PC-9 (cell line): ENCODE results near the gene DAB1. TPM values are rescaled to one million over a fixed set of nuclear protein-coding genes. Genes with fewer than 3 reads are reported as not detected.

Source experiments
- BruUV-seq: library from RNA; stranded (reverse); fragments of 400-500 nt; replicated peaks from 2 replicates; lab custom pipeline; 2021; lab: Mats Ljungman, UMichigan
- CTCF ChIA-PET: fragments of 300-600 bp; sonication (Branson Sonifier 250); formaldehyde crosslinking; loops from one replicate; lab custom pipeline; 2022; ENCODE audit warnings: antibody characterized with exemption; lab: Charles Lee
- POLR2A ChIA-PET: fragments of 300-600 bp; sonication (Branson Sonifier 250); formaldehyde crosslinking; loops from one replicate; lab custom pipeline; 2022; ENCODE audit warnings: antibody characterized with exemption; ENCODE audit not compliant: unreplicated experiment; lab: Charles Lee
- DNase-seq, 2 experiments: peaks; one replicate each; pipeline versions ENCODE4 v3.0.0 to v3.0.0-alpha.2; 2015 to 2022; ENCODE audit warnings: mixed read lengths in 1 of 2
- H2AFZ ChIP-seq: fragments of 200-600 bp; sonication (generic); 2 replicates; pipeline ENCODE4 v1.8.1; 2017; ENCODE audit warnings: antibody characterized with exemption
- H3F3A ChIP-seq: fragments of 200-600 bp; sonication (generic); 2 replicates; pipeline ENCODE4 v1.8.1; 2017; ENCODE audit warnings: antibody characterized with exemption, mild to moderate bottlenecking, low read depth; ENCODE audit not compliant: insufficient read depth
- H3K27ac ChIP-seq: fragments of 200-600 bp; sonication (generic); 2 replicates; pipeline ENCODE4 v1.6.1; 2016; ENCODE audit warnings: mixed run types
- H3K27me3 ChIP-seq: fragments of 200-600 bp; sonication (generic); 2 replicates; pipeline ENCODE4 v1.6.1; 2016; ENCODE audit warnings: low read depth, mixed run types; ENCODE audit not compliant: insufficient read depth
- H3K36me3 ChIP-seq: fragments of 200-600 bp; sonication (generic); 2 replicates; pipeline ENCODE4 v1.6.1; 2016; ENCODE audit warnings: low read depth, mixed run types
- H3K4me1 ChIP-seq: fragments of 200-600 bp; sonication (generic); replicated peaks from 2 replicates; pipeline ENCODE4 v1.6.1; 2016; ENCODE audit warnings: mixed run types; ENCODE audit not compliant: insufficient read depth
- H3K4me2 ChIP-seq: fragments of 200-600 bp; sonication (generic); 2 replicates; pipeline ENCODE4 v1.6.1; 2017; ENCODE audit warnings: mixed run types
- H3K4me3 ChIP-seq: fragments of 200-600 bp; sonication (generic); 2 replicates; pipeline ENCODE4 v1.6.1; 2016; ENCODE audit warnings: mixed run types
- H3K79me2 ChIP-seq: fragments of 200-600 bp; sonication (generic); 2 replicates; pipeline ENCODE4 v1.6.1; 2017; ENCODE audit warnings: low read depth, mixed run types
- H3K9me2 ChIP-seq: fragments of 200-600 bp; sonication (generic); 2 replicates; pipeline ENCODE4 v1.8.1; 2017; ENCODE audit warnings: mild to moderate bottlenecking; ENCODE audit not compliant: insufficient read depth
- H3K9me3 ChIP-seq: fragments of 200-600 bp; sonication (generic); 2 replicates; pipeline ENCODE4 v1.8.1; 2016; ENCODE audit warnings: low read depth; ENCODE audit not compliant: insufficient read depth
- H4K20me1 ChIP-seq: fragments of 200-600 bp; sonication (generic); 2 replicates; pipeline ENCODE4 v1.8.1; 2017; ENCODE audit not compliant: insufficient read depth
- EZH2 ChIP-seq: fragments of 200-600 bp; sonication (generic); IDR thresholded peaks from 2 replicates; pipeline ENCODE4 v1.8.0; 2017; ENCODE audit warnings: antibody characterized with exemption, low read depth
- intact Hi-C: fragments of 100-400 bp; cut with micrococcal nuclease; formaldehyde crosslinking; loops from one replicate; pipeline ENCODE4 v1.10.0; 2022; ENCODE audit not compliant: unreplicated experiment
- total RNA-seq: library from RNA; stranded (reverse); gene quantifications from 2 replicates; pipeline ENCODE4 v1.2.3, GENCODE V29; 2021
- TF ChIP-seq, protein P1 (sequence below): fragments of 200-600 bp; sonication (generic); conservative IDR thresholded peaks from 2 replicates; pipeline ENCODE4 v1.6.1; 2017; ENCODE audit warnings: mixed run types, antibody characterized with exemption, mild to moderate bottlenecking, moderate library complexity

Gene DAB1
- total RNA-seq, 1 experiment from 2014 or later, result not detected

DNA sequence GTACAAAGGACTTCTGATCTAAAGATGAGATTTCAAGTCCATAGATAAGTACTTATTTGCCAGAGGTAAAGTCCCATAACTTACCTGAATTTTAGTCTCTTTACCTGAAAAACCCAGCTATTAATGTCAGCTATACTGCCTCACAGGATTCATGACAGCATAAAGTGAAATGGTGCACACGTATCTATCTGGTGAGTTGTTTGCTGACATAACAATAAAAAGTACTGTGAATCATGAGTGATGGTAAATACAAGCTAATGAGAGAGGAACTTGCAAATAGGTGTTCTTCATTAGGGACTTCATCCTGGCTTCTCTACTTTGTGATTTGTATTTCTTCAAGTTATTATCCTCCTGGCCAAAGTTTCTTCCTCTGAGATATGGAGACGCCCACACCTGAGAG, 233.0 kb downstream of the DAB1 start:
- POLR2A ChIA-PET, result no interaction called here
- CTCF ChIA-PET, result no interaction called here
- Histone ChIP-seq H3K9me2 (no peaks in the 10 kb centered on the region), H3K9me3 (no peaks in the 10 kb centered on the region), H3K27me3 (peaks cover 10% of the 10 kb centered on the region; the same call in 1 of the 2 replicates), H3K4me1 (no peaks in the 10 kb centered on the region), H3K27ac (no peak overlapping the region), H2AFZ (no peak overlapping the region), H4K20me1 (no peaks in the 10 kb centered on the region; the same call in 1 of the 2 replicates), H3K4me2 (no peak overlapping the region), H3K4me3 (no peak overlapping the region), H3F3A (no peaks in the 10 kb centered on the region), H3K79me2 (no peaks in the 10 kb centered on the region), H3K36me3 (no peaks in the 10 kb centered on the region)
- DNase-seq, result no peak
- BruUV-seq, result no TSS peak
- intact Hi-C loops, result no loop called here
- no peak for TF ChIP-seq EZH2
- TF ChIP-seq, protein P1, sequence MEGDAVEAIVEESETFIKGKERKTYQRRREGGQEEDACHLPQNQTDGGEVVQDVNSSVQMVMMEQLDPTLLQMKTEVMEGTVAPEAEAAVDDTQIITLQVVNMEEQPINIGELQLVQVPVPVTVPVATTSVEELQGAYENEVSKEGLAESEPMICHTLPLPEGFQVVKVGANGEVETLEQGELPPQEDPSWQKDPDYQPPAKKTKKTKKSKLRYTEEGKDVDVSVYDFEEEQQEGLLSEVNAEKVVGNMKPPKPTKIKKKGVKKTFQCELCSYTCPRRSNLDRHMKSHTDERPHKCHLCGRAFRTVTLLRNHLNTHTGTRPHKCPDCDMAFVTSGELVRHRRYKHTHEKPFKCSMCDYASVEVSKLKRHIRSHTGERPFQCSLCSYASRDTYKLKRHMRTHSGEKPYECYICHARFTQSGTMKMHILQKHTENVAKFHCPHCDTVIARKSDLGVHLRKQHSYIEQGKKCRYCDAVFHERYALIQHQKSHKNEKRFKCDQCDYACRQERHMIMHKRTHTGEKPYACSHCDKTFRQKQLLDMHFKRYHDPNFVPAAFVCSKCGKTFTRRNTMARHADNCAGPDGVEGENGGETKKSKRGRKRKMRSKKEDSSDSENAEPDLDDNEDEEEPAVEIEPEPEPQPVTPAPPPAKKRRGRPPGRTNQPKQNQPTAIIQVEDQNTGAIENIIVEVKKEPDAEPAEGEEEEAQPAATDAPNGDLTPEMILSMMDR, result no peak

DNA sequence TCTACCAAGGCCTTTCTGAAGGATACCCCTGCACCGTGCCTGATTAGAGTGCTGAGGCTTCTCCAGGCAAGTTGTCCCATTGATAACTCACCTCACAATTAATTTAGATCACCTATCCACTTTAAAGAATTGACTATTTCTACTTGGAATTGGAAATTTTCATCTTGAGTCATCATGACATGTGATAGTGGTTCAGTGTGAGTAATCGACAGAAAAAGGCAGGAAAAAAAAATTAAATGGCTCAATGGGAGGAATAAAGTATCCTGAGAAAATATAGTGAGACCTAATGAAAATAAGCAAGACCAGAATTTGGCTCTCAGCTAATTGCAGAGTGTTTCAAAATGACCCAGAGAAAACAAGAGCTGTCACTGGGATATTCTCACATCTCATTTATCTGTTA, 235.7 kb downstream of the DAB1 start:
- POLR2A ChIA-PET, result no interaction called here
- Histone ChIP-seq H3K9me2 (no peaks in the 10 kb centered on the region), H3K4me1 (no peaks in the 10 kb centered on the region), H2AFZ (no peak overlapping the region), H3K4me2 (no peak overlapping the region), H3F3A (no peaks in the 10 kb centered on the region), H4K20me1 (no peaks in the 10 kb centered on the region), H3K79me2 (no peaks in the 10 kb centered on the region), H3K27me3 (peaks cover 12% of the 10 kb centered on the region), H3K4me3 (no peak overlapping the region), H3K36me3 (no peaks in the 10 kb centered on the region), H3K27ac (no peak overlapping the region), H3K9me3 (no peaks in the 10 kb centered on the region)
- no TSS peak for BruUV-seq
- CTCF ChIA-PET, result no interaction called here
- DNase-seq, result no peak
- TF ChIP-seq EZH2, result no peak
- TF ChIP-seq, protein P1, result no peak
- intact Hi-C loops, result no loop called here

DNA sequence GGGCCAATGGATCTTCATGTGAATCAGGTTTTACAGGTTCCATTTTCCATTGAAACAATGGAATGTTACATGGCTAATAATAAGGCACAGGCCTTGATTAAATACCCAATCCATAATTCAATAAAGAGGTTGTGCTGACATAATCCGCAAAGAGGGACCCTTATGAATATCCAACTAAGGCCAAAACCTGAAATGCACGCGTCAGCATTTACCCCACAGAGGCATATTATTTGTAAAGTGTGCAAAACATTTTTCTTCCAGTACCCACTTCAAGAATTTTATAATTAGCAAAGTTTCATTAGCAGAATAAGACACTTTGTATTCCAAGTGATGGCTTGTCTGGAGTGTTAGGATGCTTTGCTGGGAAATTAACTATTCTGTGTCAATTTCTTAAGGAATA, 237.4 kb downstream of the DAB1 start:
- POLR2A ChIA-PET, result no interaction called here
- CTCF ChIA-PET, result no interaction called here

More for the DNA sequence above, 237.4 kb downstream of the DAB1 start:
- Histone ChIP-seq H3K4me2 (no peak overlapping the region), H3K27me3 (peaks cover 12% of the 10 kb centered on the region), H2AFZ (no peak overlapping the region), H3K9me2 (no peaks in the 10 kb centered on the region), H3K4me1 (no peaks in the 10 kb centered on the region), H3K4me3 (no peak overlapping the region), H3F3A (no peaks in the 10 kb centered on the region), H3K9me3 (no peaks in the 10 kb centered on the region), H3K36me3 (no peaks in the 10 kb centered on the region), H4K20me1 (no peaks in the 10 kb centered on the region), H3K79me2 (no peaks in the 10 kb centered on the region), H3K27ac (no peak overlapping the region)
- no peak for DNase-seq
- no TSS peak for BruUV-seq
- TF ChIP-seq EZH2, result no peak
- TF ChIP-seq, protein P1, result no peak
- intact Hi-C loops, result no loop called here
